ENCODE data around the gene CMTM4.

GRCh38 chr16:66701026-66701425, 4.5 kb upstream of the CMTM4 start:
- TF ChIP-seq CTCF (IDR thresholded peaks at IDR 0.05; ENCODE audit: low read depth, low read length) (no peak), POLR2A (IDR thresholded peaks at IDR 0.05; ENCODE audit: extremely low read depth, insufficient read length) (no peak), MAX (IDR thresholded peaks at IDR 0.05; ENCODE audit: low read depth, low read length) (no peak), MYC (IDR thresholded peaks at IDR 0.05; ENCODE audit: low read depth, low read length) (no peak)

All from NB4 (cell line).